CD4-positive, alpha-beta T cell treated with Interleukin-17A for 1 hour (primary cell): Measurements from ENCODE around the gene LRRC38.
"Not testable (repeated sequence)": the region's sequence is repeated elsewhere in the genome, so short reads cannot be mapped to it uniquely, and the experiment has no call there.

Experiments used
- DNase-seq: peaks from one replicate; pipeline ENCODE4 v3.0.0-alpha.2; 2020

The LRRC38 gene

GRCh38 chr1:13513895-13514546 is at the start of gene LRRC38:
LRRC38 (minus strand) TSS chr1:13514003; CDS start chr1:13513593, 410 bp downstream.
- DNase-seq, result no peak

GRCh38 chr1:13562981-13563380 is 49.2 kb upstream of the LRRC38 start:
- DNase-seq, result not testable (repeated sequence)

- DNase-seq, result no peak
Observed at GRCh38 chr1:13560541-13560940, 46.7 kb upstream of the LRRC38 start.

GRCh38 chr1:13556224-13556764 is 42.5 kb upstream of the LRRC38 start:
- DNase-seq, result no peak

- DNase-seq, result no peak
Observed at GRCh38 chr1:13554798-13555197, 41.0 kb upstream of the LRRC38 start.

- DNase-seq, result no peak
Observed at GRCh38 chr1:13550663-13551062, 36.9 kb upstream of the LRRC38 start.

GRCh38 chr1:13549521-13549920 is 35.7 kb upstream of the LRRC38 start:
- DNase-seq, result no peak

- DNase-seq, result no peak
Observed at GRCh38 chr1:13549021-13549420, 35.2 kb upstream of the LRRC38 start.

GRCh38 chr1:13548281-13548680 is 34.5 kb upstream of the LRRC38 start:
- DNase-seq, result no peak

GRCh38 chr1:13546791-13547190 is 33.0 kb upstream of the LRRC38 start:
- DNase-seq, result no peak

GRCh38 chr1:13544221-13544556 is 30.4 kb upstream of the LRRC38 start:
- no peak for DNase-seq

- no peak for DNase-seq
Observed at GRCh38 chr1:13543451-13544220, 29.8 kb upstream of the LRRC38 start.

GRCh38 chr1:13541435-13542215 is 27.8 kb upstream of the LRRC38 start:
- no peak for DNase-seq

GRCh38 chr1:13540866-13541265 is 27.1 kb upstream of the LRRC38 start:
- DNase-seq, result no peak

GRCh38 chr1:13539683-13540082 is 25.9 kb upstream of the LRRC38 start:
- DNase-seq, result no peak

- DNase-seq, result no peak
Observed at GRCh38 chr1:13538832-13539231, 25.0 kb upstream of the LRRC38 start.

- DNase-seq, result no peak
Observed at GRCh38 chr1:13536571-13536970, 22.8 kb upstream of the LRRC38 start.

GRCh38 chr1:13535227-13535626 is 21.4 kb upstream of the LRRC38 start:
- DNase-seq, result no peak

- no peak for DNase-seq
Observed at GRCh38 chr1:13528320-13528719, 14.5 kb upstream of the LRRC38 start.

GRCh38 chr1:13523780-13524477 is 10.1 kb upstream of the LRRC38 start:
- DNase-seq, result no peak

GRCh38 chr1:13520985-13521384 is 7.2 kb upstream of the LRRC38 start:
- DNase-seq, result no peak

- no peak for DNase-seq
Observed at GRCh38 chr1:13517193-13517812, 3.5 kb upstream of the LRRC38 start.
